NOMO-1 treated with dmso at 0.1 percent for 144 hours (cell line): ENCODE data around the gene GDAP2.
"Not testable (repeated sequence)": the region's sequence is repeated elsewhere in the genome, so short reads cannot be mapped to it uniquely, and the experiment has no call there.

ENCODE experiments used
- DNase-seq: peaks from one replicate; lab custom pipeline; 2025; ENCODE audit not compliant: unreplicated experiment; lab: John Stamatoyannopoulos, UW

The GDAP2 gene

DNA sequence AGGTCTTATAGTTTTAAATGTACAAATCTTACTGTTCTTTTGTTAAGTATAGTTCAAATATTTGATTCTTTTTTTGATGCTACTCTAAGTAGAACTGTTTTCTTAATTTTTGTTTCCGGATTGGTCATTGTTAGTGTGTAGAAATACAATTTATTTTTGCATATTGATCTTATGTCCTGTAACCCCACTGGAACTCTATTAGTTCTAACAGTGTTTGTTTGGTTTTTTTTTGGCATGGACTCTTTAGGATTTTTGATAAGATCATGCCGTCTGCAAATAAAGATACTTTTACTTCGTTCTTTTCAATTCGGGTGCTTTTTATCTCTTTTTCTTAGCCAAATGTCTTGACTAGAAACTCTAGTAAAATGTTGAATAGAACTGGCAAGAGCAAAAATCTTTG lies 26.5 kb downstream of the GDAP2 start:
- DNase-seq: no peak

DNA sequence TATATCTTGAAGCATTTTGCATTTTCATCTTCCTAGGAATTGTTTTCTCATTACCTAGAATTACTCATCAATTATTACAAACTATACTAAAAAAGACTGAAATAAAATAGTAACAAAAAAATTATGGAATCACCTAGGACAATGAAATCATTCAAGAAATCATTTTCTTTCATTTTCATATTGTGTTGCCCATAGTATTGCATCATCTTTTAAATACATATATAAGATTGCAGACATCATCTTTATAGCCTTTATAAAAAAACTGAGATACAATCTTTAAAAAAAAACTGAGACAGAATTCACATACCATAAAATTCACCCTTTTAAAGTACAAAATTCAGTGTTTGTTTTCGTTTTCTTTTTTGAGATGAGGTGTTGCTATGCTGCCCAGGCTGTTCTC lies 29.6 kb downstream of the GDAP2 start:
- no peak for DNase-seq

- DNase-seq: no peak
These were observed 31.9 kb downstream of the GDAP2 start for GRCh38 chr1:117897551-117897950.

DNA sequence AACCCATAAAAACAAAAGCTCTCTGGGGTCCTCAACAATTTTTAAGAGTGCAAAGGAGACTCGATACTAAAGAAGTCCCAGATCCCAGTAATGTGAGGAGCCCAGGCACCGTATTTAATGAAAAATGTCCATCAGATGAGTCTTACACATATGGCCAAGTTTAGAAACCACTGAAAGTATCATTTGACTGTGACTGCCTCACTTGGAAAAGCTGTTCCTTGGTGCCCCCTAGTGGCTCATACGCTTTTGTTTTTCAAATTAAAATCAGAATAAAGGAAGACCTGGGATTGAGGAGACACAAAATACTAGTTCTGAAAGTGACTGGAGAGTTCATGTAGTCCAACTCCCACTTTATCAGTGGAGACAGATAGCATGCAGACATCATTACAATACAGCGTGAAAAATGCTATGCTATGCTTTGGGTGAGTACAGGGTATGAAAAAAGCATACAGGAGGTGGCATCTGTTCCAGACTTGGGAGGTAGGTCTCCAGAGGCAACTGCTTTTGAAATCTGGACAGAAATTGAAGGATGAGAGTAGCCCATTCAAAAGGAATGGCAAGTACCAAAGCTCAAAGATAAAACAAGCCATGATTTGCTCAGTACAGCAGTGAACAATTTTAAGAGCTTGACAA lies 33.8 kb downstream of the GDAP2 start:
- DNase-seq: peak; percentile 2

DNA sequence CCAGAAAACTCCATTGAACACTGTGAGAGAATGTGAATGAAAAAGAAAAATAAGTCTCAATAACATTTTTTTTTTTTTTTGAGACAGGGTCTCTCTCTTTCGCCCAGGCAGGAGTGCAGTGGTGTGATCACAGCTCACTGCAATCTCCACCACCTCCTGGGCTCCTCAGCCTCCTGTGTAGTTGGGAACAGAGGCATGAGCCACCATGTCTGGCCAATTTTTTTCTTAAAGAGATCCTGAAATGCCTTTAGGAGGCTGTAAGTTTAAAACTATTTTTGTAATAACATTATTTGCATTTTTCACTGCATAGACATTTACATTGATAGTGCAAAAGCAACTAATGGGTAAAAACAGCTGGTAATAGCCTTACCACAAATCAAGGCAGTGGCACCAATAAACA lies 35.3 kb downstream of the GDAP2 start:
- DNase-seq: no peak

DNA sequence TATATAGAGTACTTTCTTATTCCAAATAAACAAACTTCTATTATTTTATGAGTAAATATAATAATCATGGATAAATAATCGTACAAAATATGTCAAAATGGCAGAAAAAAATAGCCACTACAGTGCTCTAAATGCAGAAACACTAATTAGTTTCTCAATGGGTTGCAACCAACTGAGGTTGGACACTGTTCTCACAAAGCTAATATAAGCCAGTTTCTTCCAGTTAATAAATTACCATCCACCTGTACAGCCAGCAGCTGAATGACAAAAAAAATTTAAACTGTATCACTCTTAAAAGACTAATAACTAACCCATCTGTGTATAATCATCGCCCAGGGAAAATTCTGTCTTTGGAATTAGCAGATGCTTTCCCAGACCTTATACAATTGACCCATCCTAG lies 36.9 kb downstream of the GDAP2 start:
- DNase-seq: no peak

DNA sequence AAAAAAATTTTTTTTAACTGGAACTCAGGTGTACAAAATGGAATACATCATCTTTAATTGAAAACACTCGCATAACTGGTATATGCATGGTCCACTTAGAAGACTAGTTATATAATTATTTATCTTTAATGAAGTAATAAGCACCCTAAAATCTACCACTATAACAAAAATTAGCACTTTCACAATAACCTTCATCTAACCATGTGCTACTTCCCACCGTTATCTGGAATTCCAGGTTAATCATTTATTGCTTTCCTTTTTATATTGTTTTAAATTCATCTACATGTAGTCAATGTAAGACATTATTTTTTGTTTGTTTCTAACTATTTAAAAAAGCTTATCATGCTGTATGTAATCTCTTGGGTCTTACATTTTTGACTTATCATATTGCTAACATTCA lies 39.0 kb downstream of the GDAP2 start:
- no peak for DNase-seq

- no peak for DNase-seq
These were observed 43.2 kb downstream of the GDAP2 start for GRCh38 chr1:117886101-117886795.

DNA sequence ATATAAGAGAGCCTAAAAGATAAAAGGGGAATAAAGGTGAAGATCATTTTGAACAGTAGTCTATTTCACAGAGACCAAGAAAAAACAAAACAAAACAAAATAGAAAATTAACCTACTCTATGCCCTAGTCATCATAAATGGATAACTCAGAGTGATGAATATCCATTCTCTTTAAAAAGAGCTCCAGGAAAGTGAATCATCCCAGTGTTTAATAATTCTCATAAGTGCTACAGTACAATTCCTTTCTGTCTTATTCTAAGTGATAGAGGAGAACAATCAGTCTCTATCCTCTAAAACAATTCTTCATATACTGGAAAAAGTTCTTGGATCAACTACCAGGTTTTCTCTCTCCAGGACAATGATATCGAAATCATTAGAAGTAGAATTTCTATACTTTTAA lies 45.8 kb downstream of the GDAP2 start:
- no peak for DNase-seq

GRCh38 chr1:117879284-117879683 lies 50.1 kb downstream of the GDAP2 start:
- no peak for DNase-seq

DNA sequence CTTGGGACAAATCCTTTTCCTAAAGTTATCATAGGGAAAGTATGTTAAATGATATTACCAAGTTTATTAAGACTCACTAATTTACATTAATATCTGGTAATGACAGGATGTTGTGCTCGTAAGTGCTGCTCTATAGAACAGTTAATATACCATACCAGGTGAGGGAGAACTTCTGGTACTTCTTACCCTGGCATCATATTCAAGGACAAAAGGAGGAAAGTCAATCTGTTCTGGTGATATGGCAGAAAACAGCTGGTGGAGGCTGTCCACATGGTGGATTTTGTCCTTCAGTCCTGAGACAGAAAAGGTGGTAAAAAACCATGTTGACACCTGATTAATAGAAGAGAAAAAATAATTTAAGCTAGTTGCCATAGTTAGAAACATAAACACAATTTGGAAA lies 51.6 kb downstream of the GDAP2 start:
- no peak for DNase-seq

- no peak for DNase-seq
These were observed 58.4 kb downstream of the GDAP2 start for GRCh38 chr1:117871013-117871412.

- DNase-seq: no peak
These were observed 67.7 kb downstream of the GDAP2 start for GRCh38 chr1:117861694-117862093.

- DNase-seq: no peak
These were observed 68.4 kb downstream of the GDAP2 start for GRCh38 chr1:117860896-117861610.

DNA sequence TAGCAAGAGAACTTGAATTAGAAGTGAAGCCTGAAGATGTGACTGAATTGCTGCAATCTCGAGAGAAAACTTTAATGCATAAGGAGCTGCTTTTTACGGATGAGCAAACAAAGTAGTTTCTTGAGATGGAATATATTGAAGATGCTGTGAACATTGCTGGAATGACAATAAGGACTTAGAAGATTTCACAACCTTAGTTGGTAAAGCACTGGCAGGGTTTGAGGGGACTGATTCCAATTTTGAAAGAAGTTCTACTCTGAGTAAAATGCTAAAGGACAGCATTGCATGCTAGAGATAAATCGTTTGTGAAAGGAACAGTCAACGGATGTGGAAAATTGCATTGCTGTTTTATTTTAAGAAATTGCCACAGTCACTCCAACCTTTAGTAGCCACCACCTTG lies 69.5 kb downstream of the GDAP2 start:
- no peak for DNase-seq

GRCh38 chr1:117857418-117857817 lies 72.0 kb downstream of the GDAP2 start:
- DNase-seq: no peak

DNA sequence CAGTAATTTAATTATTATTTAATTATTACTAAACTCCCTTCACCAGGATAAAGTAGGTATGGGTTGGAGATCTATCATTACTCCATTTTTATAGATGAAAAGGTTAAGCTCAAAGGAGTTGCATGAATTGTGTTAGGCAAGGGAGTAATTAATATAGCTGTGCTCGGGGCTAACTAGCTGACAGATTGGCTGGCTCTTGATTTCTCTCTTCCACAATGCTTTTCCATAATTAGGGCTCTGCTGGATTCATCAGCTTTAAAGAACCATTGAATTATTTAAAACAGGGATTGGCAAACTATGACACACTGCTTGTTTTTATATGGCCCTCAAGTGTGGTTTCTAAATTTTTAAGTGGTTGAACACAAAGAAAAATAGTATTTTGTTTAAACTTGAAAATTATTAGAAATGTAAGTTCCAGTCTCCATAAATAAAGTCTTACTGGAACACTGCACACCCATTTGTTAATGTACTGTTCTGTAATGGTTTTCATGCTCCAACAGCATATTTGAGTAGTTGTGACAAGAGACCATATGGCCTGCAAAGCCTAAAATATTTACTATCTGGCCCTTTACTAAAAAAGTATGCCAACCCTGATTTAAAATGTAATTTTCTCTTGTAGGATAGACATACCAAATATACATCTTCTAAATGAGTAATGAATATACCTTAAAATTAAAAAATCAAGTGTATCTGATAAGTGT lies 76.4 kb downstream of the GDAP2 start:
- DNase-seq: no peak

- DNase-seq: no peak
These were observed 77.7 kb downstream of the GDAP2 start for GRCh38 chr1:117851687-117852086.

GRCh38 chr1:117846674-117847425 lies 82.6 kb downstream of the GDAP2 start:
- no peak for DNase-seq

GRCh38 chr1:117844478-117844877 lies 84.9 kb downstream of the GDAP2 start:
- DNase-seq: not testable (repeated sequence)

GRCh38 chr1:117843791-117844190 lies 85.6 kb downstream of the GDAP2 start:
- no peak for DNase-seq
